ENCODE measurements around the gene CDKN2A. TPM values are rescaled to one million over a fixed set of nuclear protein-coding genes. Genes with fewer than 3 reads are reported as not detected.

Gene CDKN2A
- total RNA-seq, 4 donors from 2014 or later = 0.94 to 9.7 (median 2.7) TPM; not detected in 1

GRCh38 chr9:21935631-21936030 is 58.6 kb downstream of the CDKN2A start:
- TF ChIP-seq POLR2A (IDR thresholded peaks at IDR 0.05) (no peak), POLR2AphosphoS5 (IDR thresholded peaks at IDR 0.05) (no peak), EP300 (IDR thresholded peaks at IDR 0.05) (no peak), CTCF (IDR thresholded peaks at IDR 0.05) (no peak)
- 63% methylated on average over 1 of the region's 1 CpG; no CpG with 5 or more reads in 1 of the 2 donors for WGBS, 2 donors (ENCODE audit: low coverage in 1 of 2)
- H3K27ac ChIP-seq = no peak overlapping the region
- H3K36me3 ChIP-seq = peaks cover 0 to 27% of the 10 kb centered on the region in 2 donors
- no peaks in the 10 kb centered on the region for H3K9me3 ChIP-seq
- no peaks in the 10 kb centered on the region for H3K4me1 ChIP-seq
- no peak overlapping the region for H3K4me3 ChIP-seq
- no peaks in the 10 kb centered on the region for H3K27me3 ChIP-seq
- ATAC-seq = no peak

DNA sequence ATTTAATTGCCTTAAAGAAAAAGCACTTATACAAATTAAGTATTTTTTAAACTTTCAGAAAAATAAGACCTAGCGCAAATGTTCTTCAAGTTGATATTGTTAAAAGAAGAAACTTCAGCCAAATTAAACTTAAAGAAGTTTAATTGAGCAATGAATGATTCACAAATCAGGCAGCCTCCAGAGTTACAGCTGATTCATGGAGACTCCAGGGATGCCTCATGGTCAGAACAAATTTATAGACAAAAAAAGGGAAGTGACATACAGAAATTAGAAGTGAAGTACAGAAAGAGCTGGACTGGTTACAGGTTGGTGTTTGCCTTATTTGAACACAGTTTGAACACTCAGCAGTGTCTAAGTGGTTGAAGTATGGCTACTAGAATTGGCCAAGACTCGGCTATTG is 60.3 kb downstream of the CDKN2A start:
- TF ChIP-seq POLR2A (IDR thresholded peaks at IDR 0.05) = no peak
- TF ChIP-seq EP300 (IDR thresholded peaks at IDR 0.05) = no peak
- no peak for TF ChIP-seq CTCF (IDR thresholded peaks at IDR 0.05)
- no peak for TF ChIP-seq POLR2AphosphoS5 (IDR thresholded peaks at IDR 0.05)
- no peak for ATAC-seq
- Histone ChIP-seq H3K4me1 (no peaks in the 10 kb centered on the region), H3K9me3 (no peaks in the 10 kb centered on the region), H3K27ac (no peak overlapping the region), H3K4me3 (no peak overlapping the region), H3K27me3 (no peaks in the 10 kb centered on the region), H3K36me3 (peaks cover 0 to 32% of the 10 kb centered on the region in 2 donors)
- 89 to 92% methylated on average over 2 of the region's 2 CpGs for WGBS, 2 donors (ENCODE audit: low coverage in 1 of 2)

DNA sequence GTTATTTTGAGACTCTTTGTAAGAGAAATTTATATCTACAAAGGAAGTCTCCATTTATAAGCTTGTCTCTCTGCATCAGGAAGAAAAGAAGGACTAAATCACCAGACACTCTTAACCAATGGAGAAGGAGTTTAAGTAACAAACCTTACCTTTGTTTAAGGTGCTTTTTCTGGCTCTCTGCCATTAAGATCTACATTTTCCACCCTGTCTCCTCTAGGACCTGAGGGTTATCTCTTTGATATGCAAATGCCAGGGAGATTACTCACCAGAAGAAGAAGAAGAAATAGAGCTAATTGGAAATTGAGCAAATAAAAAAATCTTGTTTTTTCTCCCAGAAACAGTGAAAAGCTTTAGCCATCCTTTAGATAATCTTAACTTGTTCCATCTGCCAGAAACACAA is 60.9 kb downstream of the CDKN2A start:
- H3K27ac ChIP-seq = no peak overlapping the region
- no peak overlapping the region for H3K4me3 ChIP-seq
- H3K27me3 ChIP-seq = no peaks in the 10 kb centered on the region
- ATAC-seq = no peak
- peaks cover 0 to 32% of the 10 kb centered on the region in 2 donors for H3K36me3 ChIP-seq
- no peaks in the 10 kb centered on the region for H3K9me3 ChIP-seq
- no peak for TF ChIP-seq POLR2A (IDR thresholded peaks at IDR 0.05)
- no peak for TF ChIP-seq CTCF (IDR thresholded peaks at IDR 0.05)
- no peak for TF ChIP-seq POLR2AphosphoS5 (IDR thresholded peaks at IDR 0.05)
- no peak for TF ChIP-seq EP300 (IDR thresholded peaks at IDR 0.05)
- no peaks in the 10 kb centered on the region for H3K4me1 ChIP-seq

DNA sequence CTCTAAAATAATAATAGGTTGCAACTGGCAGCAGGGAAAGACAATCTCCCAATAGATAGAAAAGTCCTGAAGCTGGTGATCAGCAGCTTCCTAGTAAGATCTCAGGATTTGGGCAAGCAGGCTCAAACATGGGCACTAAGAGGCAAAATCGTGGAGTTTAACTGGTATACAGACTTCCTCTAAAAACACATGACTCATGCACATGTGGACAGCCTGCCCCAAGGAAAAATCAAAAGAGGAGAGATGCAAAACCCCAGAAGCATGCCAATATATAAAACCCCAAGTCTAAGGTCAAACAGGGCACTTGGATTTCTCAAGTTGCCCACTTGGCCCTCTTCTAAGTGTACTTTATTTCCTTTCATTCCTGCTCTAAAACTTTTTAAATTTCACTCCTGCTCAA is 62.8 kb downstream of the CDKN2A start:
- Histone ChIP-seq H3K36me3 (peaks cover 0 to 32% of the 10 kb centered on the region in 2 donors), H3K4me3 (no peak overlapping the region), H3K4me1 (no peaks in the 10 kb centered on the region), H3K9me3 (no peaks in the 10 kb centered on the region), H3K27ac (no peak overlapping the region), H3K27me3 (no peaks in the 10 kb centered on the region)
- ATAC-seq = no peak
- 73 to 100% methylated on average over 1 of the region's 1 CpG for WGBS, 2 donors (ENCODE audit: low coverage in 1 of 2)
- no peak for TF ChIP-seq POLR2A (IDR thresholded peaks at IDR 0.05)
- TF ChIP-seq POLR2AphosphoS5 (IDR thresholded peaks at IDR 0.05) = no peak
- TF ChIP-seq CTCF (IDR thresholded peaks at IDR 0.05) = no peak
- TF ChIP-seq EP300 (IDR thresholded peaks at IDR 0.05) = no peak

DNA sequence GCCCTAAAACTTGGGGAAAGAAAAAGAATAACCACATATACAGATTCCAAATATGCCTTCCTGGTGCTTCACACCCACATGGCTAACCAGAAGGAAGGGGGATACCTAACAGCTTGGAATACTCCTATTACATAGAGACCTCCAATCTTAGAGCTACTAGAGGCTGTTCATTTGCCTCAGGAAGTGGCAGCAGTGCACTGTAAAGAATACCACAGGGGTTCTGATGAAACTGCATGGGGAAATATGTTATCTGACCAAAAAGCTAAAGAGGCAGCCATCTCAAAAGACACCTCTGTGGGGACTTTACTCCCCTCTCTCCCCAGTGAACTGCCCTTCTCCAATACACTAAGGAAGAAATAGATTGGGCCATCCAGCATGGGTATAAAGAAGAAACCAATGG is 66.4 kb downstream of the CDKN2A start:
- Histone ChIP-seq H3K4me3 (no peak overlapping the region), H3K9me3 (no peaks in the 10 kb centered on the region), H3K27me3 (no peaks in the 10 kb centered on the region), H3K4me1 (no peaks in the 10 kb centered on the region), H3K36me3 (peaks cover 0 to 26% of the 10 kb centered on the region in 2 donors), H3K27ac (no peak overlapping the region)
- TF ChIP-seq POLR2AphosphoS5 (IDR thresholded peaks at IDR 0.05) (no peak), POLR2A (IDR thresholded peaks at IDR 0.05) (no peak), EP300 (IDR thresholded peaks at IDR 0.05) (no peak), CTCF (IDR thresholded peaks at IDR 0.05) (no peak)
- no peak for ATAC-seq

Measured in gastroesophageal sphincter (tissue), 4 donors.